GM18519 (cell line): ENCODE measurements around the gene GNPTG.

Source experiments
- ATAC-seq: cut with Tn5 transposase; IDR thresholded peaks from one replicate; pipeline ENCODE4 v1.9.1; 2021; ENCODE audit warnings: mild to moderate bottlenecking, moderate library complexity; ENCODE audit not compliant: unreplicated experiment, low FRiP score

GNPTG gene

GRCh38 chr16:1345651-1346421 is 5.9 kb upstream of the GNPTG start:
- no peak for ATAC-seq

DNA sequence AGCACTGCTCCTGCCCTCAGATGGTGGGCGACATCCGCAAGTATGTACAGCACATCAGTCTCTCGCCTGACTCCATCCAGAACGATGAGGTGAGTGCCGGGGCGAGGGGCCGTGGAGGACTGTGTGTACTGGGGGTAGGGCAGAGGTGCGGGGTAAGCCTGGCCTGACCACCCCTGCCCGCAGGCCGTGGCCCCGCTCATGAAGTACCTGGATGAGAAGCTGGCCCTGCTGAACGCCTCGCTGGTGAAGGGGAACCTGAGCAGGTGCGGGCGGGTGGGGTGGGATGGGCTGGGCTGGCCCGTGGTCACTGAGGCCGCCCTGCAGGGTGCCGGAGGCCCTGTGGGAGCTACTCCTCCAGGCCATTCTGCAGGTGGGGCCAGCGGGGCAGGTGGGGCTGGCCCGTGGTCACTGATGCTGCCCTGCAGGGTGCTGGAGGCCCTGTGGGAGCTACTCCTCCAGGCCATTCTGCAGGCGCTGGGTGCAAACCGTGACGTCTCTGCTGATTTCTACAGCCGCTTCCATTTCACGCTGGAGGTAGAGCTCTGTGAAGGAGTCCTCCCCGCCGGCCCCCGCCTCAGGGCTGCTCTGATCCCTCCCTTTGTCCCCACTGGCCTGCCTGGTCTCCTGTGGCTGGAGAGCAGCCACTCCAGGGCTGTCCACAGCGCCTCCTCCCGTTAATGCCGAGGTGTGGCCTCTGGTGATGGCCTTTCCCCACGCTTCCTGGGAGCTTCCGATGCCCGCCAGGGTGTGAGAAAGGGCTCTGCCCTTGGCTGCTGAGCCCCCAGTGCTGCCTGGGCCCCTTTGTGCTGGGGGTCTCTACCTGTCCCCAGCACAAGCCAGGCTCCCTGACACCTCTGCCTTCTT is 5.1 kb upstream of the GNPTG start:
- ATAC-seq = no peak

- ATAC-seq = no peak
Observed at GRCh38 chr16:1347286-1347855, 4.4 kb upstream of the GNPTG start.

DNA sequence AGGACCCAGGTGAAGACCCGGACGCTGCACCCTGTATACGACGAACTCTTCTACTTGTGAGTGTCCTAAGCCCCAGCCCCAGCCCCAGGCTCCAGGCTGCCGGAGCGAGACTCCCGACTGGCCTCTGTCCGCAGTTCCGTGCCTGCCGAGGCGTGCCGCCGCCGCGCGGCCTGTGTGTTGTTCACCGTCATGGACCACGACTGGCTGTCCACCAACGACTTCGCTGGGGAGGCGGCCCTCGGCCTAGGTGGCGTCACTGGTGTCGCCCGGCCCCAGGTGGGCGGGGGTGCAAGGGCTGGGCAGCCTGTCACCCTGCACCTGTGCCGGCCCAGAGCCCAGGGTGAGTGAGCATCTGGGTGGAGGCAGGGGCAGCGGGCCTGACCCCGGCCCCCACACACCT is 3.8 kb upstream of the GNPTG start:
- ATAC-seq = no peak

- ATAC-seq = no peak
Observed at GRCh38 chr16:1348441-1348840, 3.3 kb upstream of the GNPTG start.

DNA sequence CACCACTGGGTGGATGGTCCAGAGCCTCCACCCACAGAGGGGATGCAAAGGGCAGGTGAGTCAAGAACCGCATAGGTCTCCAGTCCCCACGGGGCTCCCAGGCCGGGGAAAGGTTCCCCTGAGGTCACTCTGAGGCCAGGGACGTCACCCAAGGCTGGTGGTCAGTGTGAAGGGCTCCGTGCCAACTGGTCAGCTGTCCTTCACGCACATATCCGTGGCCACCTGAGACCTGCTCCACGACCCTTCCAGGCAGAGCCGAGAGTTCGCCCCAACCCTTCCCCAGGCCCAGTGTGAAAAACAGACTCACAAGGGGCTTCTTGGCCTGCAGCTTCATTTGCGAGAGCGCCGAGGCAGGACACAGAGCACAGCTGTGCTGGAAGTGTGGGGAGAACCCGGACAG is 2.8 kb upstream of the GNPTG start:
- no peak for ATAC-seq

GRCh38 chr16:1349351-1349750 is 2.4 kb upstream of the GNPTG start:
- ATAC-seq = no peak

GRCh38 chr16:1349951-1350350 is 1.8 kb upstream of the GNPTG start:
- ATAC-seq = no peak

DNA sequence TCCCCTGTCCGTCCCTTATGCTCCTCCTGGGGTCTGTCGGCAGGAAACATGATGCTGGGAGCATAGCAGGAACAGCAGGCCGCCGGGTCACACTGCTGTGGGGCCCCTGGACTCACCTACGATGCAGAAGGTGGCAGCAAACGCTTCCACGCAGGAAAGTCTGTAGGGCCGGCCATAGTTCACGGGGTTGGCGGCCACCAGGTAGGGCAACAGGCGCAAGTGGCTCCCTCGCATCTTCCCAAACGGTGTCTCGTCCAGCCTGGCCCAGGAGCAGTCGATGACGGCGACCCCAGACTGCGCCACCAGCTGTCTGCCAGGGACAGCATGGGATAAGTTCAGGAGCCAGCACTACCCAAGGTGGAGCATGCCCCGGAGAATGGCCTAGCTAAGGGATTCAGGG is 1.0 kb upstream of the GNPTG start:
- no peak for ATAC-seq

DNA sequence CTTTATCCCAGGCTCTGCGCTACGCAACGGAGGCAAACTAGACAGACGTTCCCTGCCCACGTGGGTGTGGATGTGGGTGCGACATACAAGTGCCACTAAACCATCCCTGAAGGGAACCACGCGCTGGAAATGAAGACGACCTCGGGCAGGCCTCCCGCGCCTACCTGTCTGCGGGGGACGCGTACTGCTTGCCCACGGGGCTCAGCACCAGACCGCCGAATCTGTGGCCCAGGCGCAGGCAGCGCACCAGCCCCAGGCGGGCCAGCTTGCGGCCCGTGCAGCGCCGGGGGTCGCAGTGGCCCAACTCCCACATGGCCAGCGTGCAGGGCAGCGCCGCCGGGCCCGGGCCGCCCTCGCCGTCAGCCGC is 533 bp upstream of the GNPTG start:
- ATAC-seq = no peak

DNA sequence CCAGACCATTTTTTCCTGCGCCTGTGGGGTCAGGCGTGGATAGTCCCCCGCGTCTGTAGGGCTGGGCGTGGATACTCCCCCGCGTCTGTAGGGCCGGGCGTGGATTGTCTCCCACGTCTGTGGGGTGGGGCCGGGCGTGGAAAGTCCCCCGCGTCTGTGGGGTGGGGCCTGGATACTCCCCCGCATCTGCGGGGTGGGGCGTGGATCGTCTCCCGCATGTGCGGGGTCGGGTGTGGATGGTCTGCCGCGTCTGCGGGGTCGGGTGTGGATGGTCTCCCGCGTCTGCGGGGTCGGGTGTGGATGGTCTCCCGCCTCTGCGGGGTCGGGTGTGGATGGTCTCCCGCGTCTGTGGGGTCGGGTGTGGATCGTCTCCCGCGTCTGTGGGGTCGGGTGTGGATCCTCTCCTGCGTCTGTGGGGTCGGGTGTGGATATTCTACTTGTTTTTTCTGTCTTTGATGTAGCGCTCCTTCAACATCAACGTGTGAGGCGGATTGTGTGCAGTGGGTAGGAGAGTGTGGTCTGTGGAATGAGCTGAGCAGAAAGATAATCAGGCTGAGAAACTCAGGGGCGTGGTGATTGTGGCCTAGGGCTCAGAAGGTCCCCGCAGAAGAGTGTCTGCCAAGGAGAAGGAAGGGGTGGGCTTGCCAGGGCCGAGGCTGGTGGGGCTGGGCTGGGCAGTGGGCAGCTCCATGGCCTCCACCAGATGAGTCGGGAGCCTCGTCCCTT is 3.2 kb downstream of the GNPTG start:
- ATAC-seq = no peak

- no peak for ATAC-seq
Observed at GRCh38 chr16:1355591-1355990, 3.9 kb downstream of the GNPTG start.

DNA sequence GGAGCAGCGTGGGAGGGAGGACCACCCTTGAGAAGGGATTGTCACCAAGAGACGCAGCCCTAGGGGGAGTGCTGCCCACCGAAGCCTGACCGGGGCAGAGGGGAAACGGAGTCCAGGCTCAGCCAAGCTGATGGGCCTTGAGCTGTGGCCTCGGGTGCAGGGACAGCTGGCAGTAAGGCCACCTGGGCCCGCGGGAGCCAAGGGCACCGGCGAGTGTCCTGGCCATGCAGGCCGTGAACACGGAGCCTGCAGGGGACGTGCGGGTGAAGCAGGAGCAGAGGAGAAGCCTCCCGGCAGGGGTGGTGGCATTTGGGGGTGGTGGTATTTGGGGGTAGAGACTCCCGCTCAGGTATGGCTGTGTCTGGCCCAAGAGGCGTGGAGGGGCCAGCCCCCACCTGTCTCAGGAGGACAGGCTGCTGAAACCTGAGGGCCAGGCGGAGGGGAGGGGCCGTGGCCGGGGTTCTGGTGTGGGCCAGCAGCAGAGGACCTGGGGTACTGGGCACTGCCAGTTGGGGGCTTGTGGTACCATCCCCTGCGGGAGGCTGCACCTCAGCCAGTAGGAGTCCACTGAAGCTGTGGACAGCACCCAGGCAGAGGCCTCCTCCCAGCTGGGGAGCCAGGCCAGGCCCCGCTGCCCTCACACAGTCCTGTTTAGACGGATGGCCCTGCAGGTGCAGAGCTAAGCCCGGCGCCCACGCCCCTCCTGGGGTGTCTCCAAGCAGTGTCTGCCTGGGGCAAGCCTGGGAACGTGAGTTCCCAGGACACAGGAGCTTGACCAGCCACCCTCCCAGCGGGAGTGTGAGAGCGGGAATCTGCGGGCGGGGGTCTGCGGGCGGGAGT is 4.5 kb downstream of the GNPTG start:
- ATAC-seq = no peak

GRCh38 chr16:1357906-1358566 is 6.3 kb downstream of the GNPTG start:
- ATAC-seq = no peak

- ATAC-seq = no peak
Observed at GRCh38 chr16:1361685-1362360, 10.1 kb downstream of the GNPTG start.

DNA sequence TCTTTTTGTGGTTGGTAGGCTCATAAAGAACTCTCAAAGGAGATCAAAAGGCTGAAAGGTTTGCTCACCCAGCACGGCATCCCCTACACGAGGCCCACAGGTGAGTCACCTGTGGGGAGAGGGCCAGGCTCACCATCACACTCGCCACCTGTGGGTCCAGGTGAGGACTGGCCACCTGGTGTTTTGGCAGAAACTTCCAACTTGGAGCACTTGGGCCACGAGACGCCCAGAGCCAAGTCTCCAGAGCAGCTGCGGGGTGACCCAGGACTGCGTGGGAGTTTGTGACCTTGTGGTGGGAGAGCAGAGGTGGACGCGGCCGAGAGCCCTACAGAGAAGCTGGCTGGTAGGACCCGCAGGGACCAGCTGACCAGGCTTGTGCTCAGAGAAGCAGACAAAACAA is 11.1 kb downstream of the GNPTG start:
- no peak for ATAC-seq

GRCh38 chr16:1363501-1364041 is 11.8 kb downstream of the GNPTG start:
- ATAC-seq = no peak

GRCh38 chr16:1364510-1364909 is 12.8 kb downstream of the GNPTG start:
- ATAC-seq = no peak
